Measurements from ENCODE around the gene PRKCA.

GRCh38 chr17:66337268-66337667 is 34.9 kb downstream of the PRKCA start:
- no peak for TF ChIP-seq MED1 (CRISPR knock-in tag; IDR thresholded peaks at IDR 0.05)
- TF ChIP-seq MAFK (conservative IDR thresholded peaks at IDR 0.05 in 1 of 2, IDR thresholded peaks at IDR 0.05 in 1 of 2; ENCODE audit: low read length in 2 of 2) = no peak
- no peak for TF ChIP-seq FOXK1 (CRISPR knock-in tag; IDR thresholded peaks at IDR 0.05; ENCODE audit: borderline replicate concordance, low read depth)
- TF ChIP-seq ZZZ3 (CRISPR knock-in tag; IDR thresholded peaks at IDR 0.05; ENCODE audit: borderline replicate concordance) = no peak
- no peak for TF ChIP-seq THAP7 (CRISPR knock-in tag; IDR thresholded peaks at IDR 0.05)

Data from HepG2 (cell line).